GM12874 (cell line): ENCODE results near the gene ELAVL3.

Experiments
- CTCF ChIP-seq: IDR thresholded peaks from 2 replicates; pipeline ENCODE4 v1.5.1; 2011; ENCODE audit warnings: low read depth, mild to moderate bottlenecking, control low read depth, low read length, moderate library complexity; ENCODE audit not compliant: insufficient read depth

The ELAVL3 gene

GRCh38 chr19:11475861-11476260 is 5.0 kb downstream of the ELAVL3 start:
- TF ChIP-seq CTCF = no peak

GRCh38 chr19:11473725-11474124 is 7.1 kb downstream of the ELAVL3 start:
- TF ChIP-seq CTCF = no peak

- no peak for TF ChIP-seq CTCF
Measured at GRCh38 chr19:11465600-11465999, 15.2 kb downstream of the ELAVL3 start.

GRCh38 chr19:11464333-11465265 is 16.2 kb downstream of the ELAVL3 start:
- no peak for TF ChIP-seq CTCF

GRCh38 chr19:11463391-11463790 is 17.5 kb downstream of the ELAVL3 start:
- no peak for TF ChIP-seq CTCF

GRCh38 chr19:11461453-11461852 is 19.4 kb downstream of the ELAVL3 start:
- TF ChIP-seq CTCF = no peak

- peak; percentile 54 for TF ChIP-seq CTCF
Measured at GRCh38 chr19:11460207-11460606, 20.6 kb downstream of the ELAVL3 start.
